GM12873 (cell line): ENCODE results near the gene KIF24.

Experiments
- CTCF ChIP-seq: IDR thresholded peaks from 2 replicates; pipeline ENCODE4 v1.5.1; 2012; ENCODE audit warnings: low read depth, mild to moderate bottlenecking, moderate library complexity, low read length, control low read depth; ENCODE audit not compliant: insufficient read depth; ENCODE audit errors: missing control alignments

Gene KIF24

DNA sequence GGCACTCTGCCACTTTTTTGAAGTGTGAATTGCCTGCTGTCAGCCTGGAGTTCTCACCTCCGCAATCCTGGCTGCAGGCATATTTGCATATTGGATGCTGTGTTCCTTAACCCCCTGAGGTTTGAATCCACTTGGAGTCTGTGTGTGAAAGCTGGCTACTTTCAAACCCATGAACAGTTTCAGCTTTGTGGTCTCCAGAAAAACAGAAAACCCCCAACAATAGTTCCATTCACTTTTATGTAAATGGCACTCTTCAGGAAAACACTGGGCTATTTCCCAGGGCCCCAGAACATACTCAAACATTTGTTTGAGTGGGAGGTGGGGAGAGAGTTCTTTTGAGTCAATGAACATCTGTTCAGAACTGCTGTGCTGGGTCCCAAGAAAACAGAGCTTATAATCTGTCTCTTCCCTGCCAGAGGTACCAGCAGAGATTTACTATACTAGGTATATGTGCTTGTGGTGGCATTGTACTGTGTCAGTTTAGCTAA is 5.3 kb upstream of the KIF24 start:
- TF ChIP-seq CTCF = no peak

- TF ChIP-seq CTCF = no peak
Observed at GRCh38 chr9:34333836-34334235, 4.8 kb upstream of the KIF24 start.

GRCh38 chr9:34332076-34332964 is 3.3 kb upstream of the KIF24 start:
- peak; percentile 43 for TF ChIP-seq CTCF

DNA sequence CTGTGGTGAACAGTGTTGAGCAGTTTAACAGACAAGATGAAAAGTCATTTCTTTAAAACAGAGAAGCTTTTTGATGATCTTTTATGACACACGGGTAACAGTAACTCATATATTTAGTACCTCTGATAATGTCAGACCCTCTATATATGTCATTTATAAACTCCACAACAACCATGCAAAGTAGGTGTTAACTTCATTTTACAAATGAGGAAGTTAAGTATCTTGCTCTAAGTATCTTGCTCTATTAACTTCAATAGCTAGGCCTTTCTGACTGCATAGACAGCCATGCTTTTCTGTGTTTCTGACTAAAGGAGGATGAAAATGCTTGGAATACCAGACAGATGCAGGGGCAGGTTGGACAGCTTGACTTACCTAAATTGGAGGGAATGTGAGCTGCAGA is 2.1 kb upstream of the KIF24 start:
- no peak for TF ChIP-seq CTCF

GRCh38 chr9:34328500-34328986 is 525 bp downstream of the KIF24 start:
- TF ChIP-seq CTCF = no peak

GRCh38 chr9:34326690-34327089 is 2.4 kb downstream of the KIF24 start:
- no peak for TF ChIP-seq CTCF

GRCh38 chr9:34322899-34323591 is 6.0 kb downstream of the KIF24 start:
- no peak for TF ChIP-seq CTCF
